HG02973 (cell line): Measurements from ENCODE around the gene FGF14.
A peak's percentile ranks its signal among the peaks of the same experiment; 100 is the strongest.

Source experiments
- ATAC-seq: cut with Tn5 transposase; IDR thresholded peaks from one replicate; pipeline ENCODE4 v1.9.1; 2021; ENCODE audit warnings: moderate library complexity; ENCODE audit not compliant: unreplicated experiment

Gene FGF14

GRCh38 chr13:102401766-102402165, at the start of gene FGF14:
Gene FGF14 (minus strand): TSS chr13:102402048.
- ATAC-seq = no peak

- ATAC-seq = no peak
Measured at GRCh38 chr13:102443249-102443648, 41.4 kb upstream of the FGF14 start.

GRCh38 chr13:102441085-102441484, 39.2 kb upstream of the FGF14 start:
- ATAC-seq = peak; percentile 35

- peak; percentile 44 for ATAC-seq
Measured at GRCh38 chr13:102440259-102440936, 38.5 kb upstream of the FGF14 start.

GRCh38 chr13:102422690-102423089, 20.8 kb upstream of the FGF14 start:
- no peak for ATAC-seq

GRCh38 chr13:102405499-102406100, 3.8 kb upstream of the FGF14 start:
- no peak for ATAC-seq

- peak; percentile 76 for ATAC-seq
Measured at GRCh38 chr13:102402290-102402689, 442 bp upstream of the FGF14 start.

GRCh38 chr13:102401265-102401664, 583 bp downstream of the FGF14 start:
- no peak for ATAC-seq

GRCh38 chr13:102400675-102401145, 1.1 kb downstream of the FGF14 start:
- no peak for ATAC-seq

- ATAC-seq = no peak
Measured at GRCh38 chr13:102399791-102400674, 1.8 kb downstream of the FGF14 start.

GRCh38 chr13:102395939-102396338, 5.9 kb downstream of the FGF14 start:
- ATAC-seq = no peak

GRCh38 chr13:102395174-102395573, 6.7 kb downstream of the FGF14 start:
- ATAC-seq = no peak

- ATAC-seq = peak; percentile 97
Measured at GRCh38 chr13:102394158-102395053, 7.4 kb downstream of the FGF14 start.

GRCh38 chr13:102392481-102393209, 9.2 kb downstream of the FGF14 start:
- ATAC-seq = no peak

- ATAC-seq = no peak
Measured at GRCh38 chr13:102386461-102386860, 15.4 kb downstream of the FGF14 start.

- no peak for ATAC-seq
Measured at GRCh38 chr13:102380012-102380411, 21.8 kb downstream of the FGF14 start.

GRCh38 chr13:102376318-102376717, 25.5 kb downstream of the FGF14 start:
- no peak for ATAC-seq

GRCh38 chr13:102374726-102375125, 27.1 kb downstream of the FGF14 start:
- no peak for ATAC-seq

GRCh38 chr13:102374233-102374632, 27.6 kb downstream of the FGF14 start:
- no peak for ATAC-seq

- ATAC-seq = no peak
Measured at GRCh38 chr13:102373221-102373620, 28.6 kb downstream of the FGF14 start.
